HepG2 (cell line): Measurements from ENCODE around the gene DCLK1. TPM values are rescaled to one million over a fixed set of nuclear protein-coding genes. Genes with fewer than 3 reads are reported as not detected.

Experiments used
- ATAC-seq: fragments of 200-7000 bp; cut with Tn5 transposase; 3 replicates; pipeline ENCODE4 v1.9.1; 2020; ENCODE audit warnings: mild to moderate bottlenecking, moderate library complexity
- BruUV-seq: library from RNA; stranded (reverse); fragments of 400-500 nt; replicated peaks from 2 replicates; lab custom pipeline; 2021; lab: Mats Ljungman, UMichigan
- CTCF ChIA-PET: fragments of 300-600 bp; formaldehyde crosslinking; extraction: SDS; loops from one replicate; lab custom pipeline; 2021; ENCODE audit warnings: low total read pairs, inconsistent platforms, low intra/inter-chr PET ratio; lab: Yijun Ruan, JAX
- POLR2A ChIA-PET: fragments of 350-600 bp; sonication (Branson Sonifier 250); formaldehyde crosslinking; loops from one replicate; lab custom pipeline; 2020; ENCODE audit warnings: antibody characterized with exemption, inconsistent platforms; lab: Yijun Ruan, JAX
- DNase-seq: peaks from one replicate; pipeline ENCODE4 v3.0.0-alpha.2; 2015; ENCODE audit warnings: low spot score
- FAIRE-seq: peaks from 3 replicates; lab custom pipeline; 2011; peaks lifted over from hg19 to GRCh38; lab: Jason Lieb, UNC
- H2AFZ ChIP-seq: one replicate; pipeline ENCODE4 v1.6.1; 2011; ENCODE audit warnings: low read length, inconsistent platforms
- H3K27ac ChIP-seq: fragments of 300-600 bp; 3 replicates; pipeline ENCODE4 v1.8.0; 2011; ENCODE audit warnings: mixed run types, mild to moderate bottlenecking, mixed read lengths, low read length, inconsistent platforms; ENCODE audit not compliant: insufficient read depth; ENCODE audit errors: extremely low read length
- H3K27me3 ChIP-seq, 2 experiments: fragments of 200-600 bp in 1 of 2; 2 replicates in 1 of 2; 3 replicates in 1 of 2; pipeline versions ENCODE4 v1.6.0 to v1.8.0; 2011; ENCODE audit warnings: low read length in 2 of 2, mild to moderate bottlenecking in 2 of 2, moderate library complexity in 2 of 2, inconsistent platforms in 1 of 2; ENCODE audit not compliant: insufficient read depth in 2 of 2, control insufficient read depth in 1 of 2
- H3K36me3 ChIP-seq, 2 experiments: fragments of 200-600 bp in 1 of 2; replicated peaks in 1 of 2; 2 replicates in 1 of 2; 3 replicates in 1 of 2; pipeline versions ENCODE4 v1.5.1 to v1.8.0; 2011; ENCODE audit warnings: low read length in 2 of 2, inconsistent platforms in 1 of 2; ENCODE audit not compliant: insufficient read depth in 2 of 2, control insufficient read depth in 1 of 2
- H3K4me1 ChIP-seq: 2 replicates; pipeline ENCODE4 v1.5.1; 2012; ENCODE audit warnings: low read length, inconsistent platforms; ENCODE audit not compliant: insufficient read depth
- H3K4me2 ChIP-seq: 2 replicates; pipeline ENCODE4 v1.6.0; 2011; ENCODE audit warnings: low read depth, low read length, inconsistent platforms
- H3K4me3 ChIP-seq, 3 experiments: fragments of 200-600 bp in 1 of 3; sonication (generic), shearing (Covaris generic) in 1 of 3; replicated peaks in 1 of 3; 2 replicates each; pipeline ENCODE4 v1.5.1; 2011 to 2016; ENCODE audit warnings: low read length in 3 of 3, inconsistent platforms in 2 of 3, low read depth in 2 of 3, mild to moderate bottlenecking in 2 of 3, control low read depth in 1 of 3, mixed read lengths in 1 of 3; ENCODE audit not compliant: insufficient read depth in 1 of 3
- H3K79me2 ChIP-seq: one replicate; pipeline ENCODE4 v1.6.1; 2011; ENCODE audit warnings: low read length, inconsistent platforms; ENCODE audit not compliant: insufficient read depth
- H3K9ac ChIP-seq: 2 replicates; pipeline ENCODE4 v1.6.0; 2011; ENCODE audit warnings: mild to moderate bottlenecking, low read depth, low read length, inconsistent platforms; ENCODE audit not compliant: insufficient read depth
- H3K9me3 ChIP-seq: 2 replicates; pipeline ENCODE4 v1.5.1; 2012; ENCODE audit warnings: mild to moderate bottlenecking, low read length
- H4K20me1 ChIP-seq: 2 replicates; pipeline ENCODE4 v1.6.0; 2011; ENCODE audit warnings: inconsistent platforms, mild to moderate bottlenecking, low read length, moderate library complexity; ENCODE audit not compliant: insufficient read depth
- ATF7 ChIP-seq, 2 experiments: fragments of 450-650 bp in 1 of 2; sonication (generic) in 1 of 2; formaldehyde crosslinking in 1 of 2; IDR thresholded peaks; 2 replicates each; pipeline versions ENCODE4 v1.4.0 to v1.6.1; 2016 to 2020; ENCODE audit warnings: antibody characterized with exemption in 1 of 2, mild to moderate bottlenecking in 1 of 2, missing genetic modification reagents in 1 of 2
- MYNN ChIP-seq: sonication (generic); formaldehyde crosslinking; IDR thresholded peaks from 2 replicates; pipeline ENCODE4 v1.4.0; 2020; ENCODE audit warnings: mild to moderate bottlenecking, low read depth, missing genetic modification reagents
- ZFP82 ChIP-seq: sonication (generic); formaldehyde crosslinking; IDR thresholded peaks from 2 replicates; pipeline ENCODE4 v1.5.1; 2020; ENCODE audit warnings: mild to moderate bottlenecking, missing genetic modification reagents, borderline replicate concordance
- ZNF235 ChIP-seq: sonication (generic); formaldehyde crosslinking; IDR thresholded peaks from 2 replicates; pipeline ENCODE4 v1.8.1; 2023; ENCODE audit warnings: mild to moderate bottlenecking, missing genetic modification reagents, borderline replicate concordance
- ZNF256 ChIP-seq: sonication (generic); formaldehyde crosslinking; conservative IDR thresholded peaks from 2 replicates; pipeline ENCODE4 v1.4.0; 2020; ENCODE audit warnings: missing genetic modification reagents
- ZNF790 ChIP-seq: sonication (generic); formaldehyde crosslinking; IDR thresholded peaks from 2 replicates; pipeline ENCODE4 v1.8.0; 2022; ENCODE audit warnings: missing genetic modification reagents, mild to moderate bottlenecking, borderline replicate concordance
- ZNF792 ChIP-seq: IDR thresholded peaks from 2 replicates; pipeline ENCODE4 v1.6.1; 2016
- WGBS: methylation state at CpG from one replicate; pipeline ENCODE4 v1.1.6; 2017; ENCODE audit warnings: low lambda C conversion rate; 5-methylcytosine and 5-hydroxymethylcytosine counted together
- in situ Hi-C: cut with HindIII; loops from 2 replicates; pipeline ENCODE4 v1.10.0; 2017; ENCODE audit warnings: low pct_unique_long_range_greater_than_20kb; ENCODE audit not compliant: extremely low pct_ligation_motif_present
- intact Hi-C: fragments of 100-400 bp; cut with micrococcal nuclease; formaldehyde crosslinking; loops from one replicate; pipeline ENCODE4 v1.10.0; 2022; ENCODE audit not compliant: unreplicated experiment
- polyA plus RNA-seq, 8 experiments: library from polyadenylated mRNA; depleted of rRNA in 3 of 8; stranded (reverse) in 7 of 8; unstranded in 1 of 8; fragments of >200 nt; fragmentation: Illumina TruSeq in 4 of 8; extraction: Trizol in 4 of 8; gene quantifications; 2 replicates each; pipeline versions ENCODE4 v1.2.1 to v1.2.3, GENCODE V29; 2011 to 2016; ENCODE audit warnings: low read depth in 4 of 8, missing spikeins in 1 of 8, mixed read lengths in 1 of 8; ENCODE audit not compliant: insufficient read depth in 1 of 8
- total RNA-seq, 5 experiments: library from RNA; depleted of rRNA; stranded (reverse); fragments of >200 nt; fragmentation: Illumina TruSeq; extraction: Trizol; gene quantifications; 2 replicates each; pipeline ENCODE4 v1.2.3, GENCODE V29; 2016; ENCODE audit warnings: low read depth in 1 of 5
- TF ChIP-seq, protein P1 (sequence below): sonication (generic); formaldehyde crosslinking; IDR thresholded peaks from 2 replicates; pipeline ENCODE4 v1.4.0; 2020; ENCODE audit warnings: missing genetic modification reagents

The DCLK1 gene
- total and polyA plus RNA-seq, 2 of the 13 experiments (the other 11 are each of a cell fraction or from before 2014, with no cell fraction given): not detected

DNA sequence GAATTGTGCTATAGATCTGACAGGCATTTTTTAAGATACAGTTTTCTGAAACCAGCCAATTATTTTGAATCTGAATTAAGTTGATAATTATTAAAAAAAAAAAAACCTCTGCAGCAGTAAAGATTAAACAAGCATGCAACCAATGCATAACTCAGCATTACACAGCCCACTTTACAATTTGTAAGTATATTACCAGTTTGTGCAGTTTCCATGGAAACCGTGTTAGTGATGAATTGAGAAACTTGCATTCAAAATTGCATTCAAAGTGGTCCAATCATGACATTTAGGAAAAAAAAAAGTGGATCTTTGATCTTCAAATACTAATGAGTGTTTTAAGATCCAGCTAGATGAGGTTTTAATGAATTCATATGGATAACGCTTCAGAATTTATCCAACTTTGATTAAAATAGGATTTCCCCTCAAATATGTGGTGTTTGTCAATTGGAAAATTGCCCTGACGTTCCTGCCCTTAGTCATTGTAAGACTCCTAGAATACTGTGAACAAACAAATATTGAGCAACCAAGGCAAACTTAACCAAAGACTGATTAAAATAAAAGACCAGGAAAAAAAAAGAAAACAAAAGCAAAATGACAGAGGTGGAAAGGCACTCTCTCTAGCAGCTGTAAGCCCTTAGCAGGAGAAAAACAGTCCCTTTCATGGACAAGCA is 339.9 kb downstream of the DCLK1 start:
- Histone ChIP-seq H3K4me2 (no peak overlapping the region), H3K36me3 (no peaks in the 10 kb centered on the region), H3K27me3 (peaks cover 0 to 1% of the 10 kb centered on the region in 2 experiments; a peak in 2 of 5 replicates), H3K27ac (no peak overlapping the region), H4K20me1 (no peaks in the 10 kb centered on the region), H3K9me3 (no peaks in the 10 kb centered on the region), H2AFZ (no peak overlapping the region), H3K79me2 (no peaks in the 10 kb centered on the region), H3K9ac (no peak overlapping the region), H3K4me3 (no peak overlapping the region), H3K4me1 (no peaks in the 10 kb centered on the region)
- no TSS peak for BruUV-seq
- ATAC-seq: no peak
- WGBS: 3% methylated on average over 3 of the region's 3 CpGs
- CTCF ChIA-PET: no interaction called here
- TF ChIP-seq, protein P1, sequence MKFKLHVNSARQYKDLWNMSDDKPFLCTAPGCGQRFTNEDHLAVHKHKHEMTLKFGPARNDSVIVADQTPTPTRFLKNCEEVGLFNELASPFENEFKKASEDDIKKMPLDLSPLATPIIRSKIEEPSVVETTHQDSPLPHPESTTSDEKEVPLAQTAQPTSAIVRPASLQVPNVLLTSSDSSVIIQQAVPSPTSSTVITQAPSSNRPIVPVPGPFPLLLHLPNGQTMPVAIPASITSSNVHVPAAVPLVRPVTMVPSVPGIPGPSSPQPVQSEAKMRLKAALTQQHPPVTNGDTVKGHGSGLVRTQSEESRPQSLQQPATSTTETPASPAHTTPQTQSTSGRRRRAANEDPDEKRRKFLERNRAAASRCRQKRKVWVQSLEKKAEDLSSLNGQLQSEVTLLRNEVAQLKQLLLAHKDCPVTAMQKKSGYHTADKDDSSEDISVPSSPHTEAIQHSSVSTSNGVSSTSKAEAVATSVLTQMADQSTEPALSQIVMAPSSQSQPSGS (CRISPR knock-in tag): no peak
- no peak for TF ChIP-seq ZNF235
- no peak for TF ChIP-seq ATF7 (IDR thresholded peaks at IDR 0.05)
- TF ChIP-seq ATF7 (CRISPR knock-in tag; IDR thresholded peaks at IDR 0.05): no peak
- TF ChIP-seq ZNF792 (CRISPR knock-in tag): no peak
- no peak for TF ChIP-seq MYNN
- no peak for TF ChIP-seq ZNF256 (CRISPR knock-in tag)
- no peak for TF ChIP-seq ZFP82
- TF ChIP-seq ZNF790 (CRISPR knock-in tag): no peak
- intact Hi-C loops: no loop called here
- in situ Hi-C loops: no loop called here
- FAIRE-seq: no peak
- DNase-seq: no peak
- POLR2A ChIA-PET: no interaction called here
